ENCODE results near the gene PRC1.
"Not testable (repeated sequence)": the region's sequence is repeated elsewhere in the genome, so short reads cannot be mapped to it uniquely, and the experiment has no call there.

Gene PRC1, protein sequence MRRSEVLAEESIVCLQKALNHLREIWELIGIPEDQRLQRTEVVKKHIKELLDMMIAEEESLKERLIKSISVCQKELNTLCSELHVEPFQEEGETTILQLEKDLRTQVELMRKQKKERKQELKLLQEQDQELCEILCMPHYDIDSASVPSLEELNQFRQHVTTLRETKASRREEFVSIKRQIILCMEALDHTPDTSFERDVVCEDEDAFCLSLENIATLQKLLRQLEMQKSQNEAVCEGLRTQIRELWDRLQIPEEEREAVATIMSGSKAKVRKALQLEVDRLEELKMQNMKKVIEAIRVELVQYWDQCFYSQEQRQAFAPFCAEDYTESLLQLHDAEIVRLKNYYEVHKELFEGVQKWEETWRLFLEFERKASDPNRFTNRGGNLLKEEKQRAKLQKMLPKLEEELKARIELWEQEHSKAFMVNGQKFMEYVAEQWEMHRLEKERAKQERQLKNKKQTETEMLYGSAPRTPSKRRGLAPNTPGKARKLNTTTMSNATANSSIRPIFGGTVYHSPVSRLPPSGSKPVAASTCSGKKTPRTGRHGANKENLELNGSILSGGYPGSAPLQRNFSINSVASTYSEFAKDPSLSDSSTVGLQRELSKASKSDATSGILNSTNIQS

DNA sequence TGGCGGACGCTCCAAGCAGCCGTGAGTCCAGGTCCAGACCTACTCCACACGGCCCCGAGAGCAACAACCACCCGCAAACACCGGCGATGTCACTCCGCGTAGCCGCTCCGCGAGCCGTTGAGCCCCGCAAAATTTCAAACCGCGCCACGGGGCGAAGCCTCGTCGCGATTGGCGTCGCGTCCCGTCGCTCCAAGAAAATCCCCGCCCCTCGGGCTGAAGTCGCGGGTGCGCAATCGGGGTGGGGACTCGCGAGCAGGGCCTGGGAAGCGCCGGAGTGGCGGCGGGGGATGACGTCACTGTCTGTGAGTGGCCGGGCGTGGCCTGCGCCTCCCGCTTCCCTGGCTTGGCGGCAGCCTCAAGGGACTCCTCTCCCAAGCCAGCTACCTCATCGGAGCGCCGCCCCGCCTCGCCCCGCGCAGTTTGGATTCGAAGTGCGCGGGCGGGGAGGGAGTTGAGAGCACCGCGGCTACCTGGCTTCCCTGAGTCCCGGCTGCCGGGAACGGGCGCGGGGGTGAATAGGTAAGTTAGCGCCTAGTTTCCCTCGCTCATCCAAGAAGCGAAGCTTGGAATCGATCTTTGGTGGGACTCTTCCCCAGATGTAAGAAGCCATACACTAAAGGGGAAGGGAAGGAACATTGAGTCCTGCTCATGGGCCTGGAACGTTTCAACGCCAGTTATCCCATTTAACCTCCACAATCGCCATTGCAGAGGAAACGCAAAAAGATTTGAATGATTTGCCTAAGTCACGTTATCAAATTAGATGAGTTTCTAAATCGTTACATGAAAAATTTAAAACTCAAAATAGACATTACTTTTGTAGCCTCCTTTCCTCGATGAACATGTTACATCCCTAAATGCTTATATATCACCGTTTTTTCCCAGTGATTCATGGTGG, at the start of gene PRC1:
Gene PRC1 (minus strand): TSS at position 119 of the 895 bp plus-strand sequence. CDS start 118 bp downstream, at position 1.
- DNase-seq: peak; percentile 93 to 99 (median 99)
- intact Hi-C loops (cut with DNase I): no loop called here

DNA sequence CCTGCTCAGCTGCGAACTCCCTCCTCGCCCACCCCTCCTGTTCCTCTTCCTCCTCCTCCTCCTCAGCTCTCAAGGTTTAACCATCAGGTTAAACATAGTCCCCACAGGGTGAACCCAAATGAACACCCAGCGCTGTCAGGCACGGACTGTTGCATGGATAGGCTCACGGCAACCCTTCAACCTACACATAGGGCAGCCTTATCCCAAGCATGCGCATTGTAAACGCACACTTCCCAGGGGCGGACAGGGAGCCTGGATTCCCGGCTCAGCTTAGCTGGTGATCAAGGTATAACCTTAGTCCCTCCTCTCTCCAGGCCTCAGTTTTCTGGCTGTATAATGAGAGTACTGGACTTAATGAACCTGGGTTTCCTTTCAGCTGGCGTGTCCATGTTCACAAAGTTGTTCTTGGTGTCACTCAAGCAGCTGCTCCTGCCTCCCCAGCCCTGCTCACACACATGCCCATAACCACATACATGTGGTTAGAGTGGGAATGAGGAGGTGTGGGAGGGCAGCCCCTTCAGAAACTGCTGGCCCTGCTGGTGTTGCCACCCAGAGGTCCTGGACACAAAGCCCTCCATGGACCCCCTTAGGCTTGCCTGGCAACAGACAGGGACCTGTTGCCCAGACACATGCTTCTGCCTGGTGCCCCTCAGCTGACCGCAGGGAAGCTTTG, 49.0 kb upstream of the PRC1 start:
- DNase-seq: no peak
- intact Hi-C loops (cut with DNase I): no loop called here

DNA sequence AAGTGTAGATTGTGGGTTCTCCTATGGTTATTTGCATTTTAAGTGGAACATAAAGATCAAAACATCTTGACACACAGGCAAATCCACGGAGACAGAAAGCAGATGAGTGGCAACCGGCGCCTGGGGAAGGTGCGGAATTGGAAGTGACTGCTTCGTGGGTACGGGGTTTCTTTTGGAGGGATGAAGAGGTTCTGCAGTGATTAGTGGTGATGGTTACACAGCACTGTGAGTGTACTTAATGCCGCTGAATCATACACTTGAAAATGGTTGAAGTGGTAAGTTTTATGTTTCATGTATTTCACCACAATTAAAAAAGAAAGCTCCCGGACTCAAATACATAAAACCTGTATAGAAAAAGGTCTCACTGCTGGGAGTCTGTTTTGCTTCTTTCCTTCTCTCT, 46.5 kb upstream of the PRC1 start:
- intact Hi-C loops (cut with DNase I): no loop called here
- DNase-seq: no peak

DNA sequence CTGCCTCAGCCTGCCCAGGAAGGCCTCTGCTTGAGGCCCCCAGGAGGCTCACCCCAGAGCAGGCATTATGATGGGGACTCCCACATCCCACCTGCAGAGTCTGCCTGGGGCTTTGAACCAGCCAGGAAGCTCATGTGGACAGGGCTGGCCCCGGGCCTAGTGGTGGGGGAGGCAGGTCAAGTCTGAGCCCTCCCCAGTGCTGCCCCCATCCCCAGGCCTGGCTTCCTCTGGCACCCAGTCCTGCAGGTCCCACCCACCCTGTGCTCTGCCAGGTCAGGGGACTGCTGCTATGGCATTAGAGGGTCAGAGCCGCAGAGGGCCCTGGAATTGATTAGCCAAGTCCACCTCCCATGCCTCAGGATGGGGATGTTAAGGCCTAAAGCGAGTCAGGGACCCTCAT, 45.7 kb upstream of the PRC1 start:
- intact Hi-C loops (cut with DNase I): no loop called here
- no peak for DNase-seq

DNA sequence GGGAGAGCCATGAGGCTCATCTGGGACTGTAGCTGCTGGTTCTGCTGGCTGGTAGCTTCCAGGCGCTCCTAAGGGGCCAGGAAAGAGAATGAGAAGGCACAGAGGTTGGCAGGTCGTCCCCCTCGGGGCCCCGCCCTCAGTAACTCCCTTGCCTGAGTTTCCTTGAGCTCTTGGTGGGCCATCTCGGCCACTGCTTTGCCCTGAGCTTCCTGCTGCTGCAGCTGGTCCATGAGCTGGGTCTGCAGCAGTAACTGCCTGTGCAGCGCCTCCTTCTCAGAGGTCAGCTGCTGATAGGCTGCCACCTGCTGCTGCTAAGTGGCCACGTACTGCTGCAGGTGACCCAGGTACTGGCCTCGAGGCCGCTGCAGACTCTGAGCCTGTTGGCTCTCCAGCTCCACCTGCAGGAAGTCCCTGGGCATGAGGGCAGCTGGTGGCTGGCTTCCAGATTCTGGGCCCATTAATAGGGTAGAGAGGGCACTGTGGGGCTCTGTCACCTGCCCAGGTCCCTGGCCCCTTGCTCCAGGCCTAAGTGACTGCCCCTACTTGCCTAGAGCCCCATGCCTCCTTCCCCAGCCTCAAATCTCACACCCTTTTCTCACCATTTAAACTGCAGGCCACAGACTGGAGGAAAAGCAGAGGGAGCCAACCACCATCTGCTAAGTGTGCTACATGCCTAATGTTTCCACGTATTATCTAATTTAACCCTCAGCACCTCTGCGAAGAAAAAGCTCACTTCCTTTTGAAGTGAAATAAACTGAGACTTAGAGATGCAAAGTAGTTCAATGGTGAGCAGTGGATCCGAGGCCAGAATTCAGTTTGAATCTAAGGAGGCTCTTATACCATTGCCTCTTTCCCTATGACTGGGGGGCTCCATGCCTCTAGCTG, 38.8 kb upstream of the PRC1 start:
- DNase-seq: peak in 36 of 42 donors; percentile 6 to 70 (median 38)
- intact Hi-C loops (cut with DNase I): no loop called here

DNA sequence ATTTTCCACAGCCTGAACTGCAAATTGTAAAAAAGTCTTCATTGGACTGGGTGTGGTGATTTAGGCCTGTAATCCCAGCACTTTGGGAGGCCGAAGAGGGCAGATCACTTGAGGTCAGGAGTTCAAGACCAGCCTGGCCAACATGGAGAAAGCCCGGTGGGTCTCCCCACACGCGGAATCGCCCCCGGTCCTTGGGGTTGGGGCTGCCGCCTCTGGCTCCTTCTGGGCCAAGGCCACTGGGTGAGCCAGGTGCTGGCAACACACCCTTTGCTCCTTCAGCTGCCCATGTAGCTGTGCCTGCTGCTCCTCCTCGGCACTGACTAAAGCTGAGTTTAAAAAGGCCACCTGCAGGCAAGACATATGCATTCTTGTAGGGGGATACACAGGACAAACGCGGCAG, 37.5 kb upstream of the PRC1 start:
- intact Hi-C loops (cut with DNase I): no loop called here

DNA sequence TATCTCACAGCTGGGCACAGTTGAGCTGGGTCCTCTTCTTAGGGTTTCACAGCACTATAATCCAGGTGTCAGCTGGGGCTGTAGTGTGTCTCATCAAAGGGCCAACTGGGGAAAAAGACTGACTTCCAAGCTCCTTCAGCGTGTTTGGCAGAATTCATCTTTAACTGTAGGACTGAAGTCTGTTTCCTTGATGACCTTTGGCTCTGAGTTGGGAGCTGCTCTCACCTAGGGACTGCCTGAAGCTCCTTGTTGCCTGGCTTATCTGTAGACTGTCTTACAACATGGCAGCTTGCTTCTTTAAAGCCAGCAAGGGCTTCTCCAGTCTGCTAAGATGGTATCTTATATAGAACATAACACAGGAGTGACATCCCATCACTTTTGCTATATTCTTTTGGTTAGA, 33.3 kb upstream of the PRC1 start:
- intact Hi-C loops (cut with DNase I): loop anchor here (10.0 kb wide), 1 partner anchor 73 kb away; the partner anchor contains the start of gene RCCD1
- no peak for DNase-seq

More for the DNA sequence above, 37.5 kb upstream of the PRC1 start:
- no peak for DNase-seq

DNA sequence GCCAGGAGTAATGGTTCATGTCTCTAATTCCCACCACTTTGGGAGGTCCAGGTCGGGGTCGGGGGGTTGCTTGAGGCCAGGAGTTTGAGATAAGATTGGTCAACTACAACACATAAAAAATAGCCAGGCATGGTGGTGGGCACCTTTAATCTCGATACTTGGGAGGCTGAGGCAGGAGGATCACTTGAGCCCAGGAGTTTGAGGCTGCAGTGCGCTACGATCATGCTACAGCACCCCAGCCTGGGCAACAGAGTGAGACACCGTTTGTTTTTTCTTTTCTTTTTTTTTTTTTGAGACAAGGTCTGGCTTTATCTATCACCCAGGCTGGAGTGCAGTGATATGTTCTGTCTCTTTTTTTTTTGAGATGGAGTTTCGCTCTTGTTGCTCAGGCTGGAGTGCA, 29.4 kb upstream of the PRC1 start:
- no peak for DNase-seq
- intact Hi-C loops (cut with DNase I): loop anchor here (10.0 kb wide), 1 partner anchor 69 kb away; the partner anchor contains the start of gene RCCD1

DNA sequence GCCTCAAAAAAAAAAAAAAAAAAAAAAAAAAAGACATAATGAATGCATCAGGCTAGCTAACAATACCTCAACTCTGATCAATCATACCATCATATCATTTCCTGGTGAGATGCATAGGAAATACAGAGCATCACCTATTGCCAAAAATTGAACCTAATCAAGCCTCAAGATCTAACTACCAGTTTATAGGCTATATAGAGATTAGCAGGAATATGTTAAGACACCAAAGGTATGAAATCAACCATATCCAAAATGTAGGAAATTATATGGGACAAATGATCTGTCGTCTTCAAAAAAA, 28.4 kb upstream of the PRC1 start:
- intact Hi-C loops (cut with DNase I): loop anchor here (10.0 kb wide), 1 partner anchor 68 kb away; the partner anchor contains the start of gene RCCD1
- no peak for DNase-seq

DNA sequence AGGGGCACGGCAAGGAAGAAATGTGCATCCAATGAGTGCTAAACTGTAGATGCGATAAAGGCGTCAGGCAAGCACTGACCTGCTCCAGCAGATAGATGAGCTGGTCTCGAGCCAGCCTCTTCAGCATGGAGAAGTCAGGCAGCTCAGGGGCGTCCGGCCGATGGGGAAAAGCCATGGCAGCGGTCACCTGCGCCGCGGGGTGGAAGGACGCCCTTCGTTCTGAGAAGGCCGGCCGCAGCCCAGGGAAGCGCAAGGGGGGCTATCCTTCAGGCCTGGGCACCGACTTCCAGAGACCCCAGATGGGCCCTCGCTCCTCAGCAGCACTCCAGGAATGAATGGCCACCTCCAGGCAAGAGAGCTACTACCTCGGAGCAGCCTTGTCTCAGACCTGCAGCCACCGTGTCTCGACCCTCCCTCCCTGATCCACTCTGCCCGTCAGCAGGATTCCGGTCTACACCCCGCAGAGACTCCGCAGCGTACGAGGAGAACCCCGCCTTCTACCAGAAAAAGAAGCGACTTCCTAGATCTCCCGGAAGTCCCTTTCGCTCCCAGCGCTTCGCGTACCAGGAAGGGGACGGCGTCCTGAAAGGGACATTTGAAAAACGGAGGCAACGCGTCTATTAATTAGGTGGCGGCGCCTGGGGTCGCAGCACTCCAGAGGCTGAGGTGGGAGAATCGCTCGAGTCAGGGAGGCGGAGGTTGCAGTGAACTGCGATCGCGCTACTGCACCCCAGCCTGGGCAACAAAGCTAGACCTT, 27.9 kb upstream of the PRC1 start, which contains the start of gene VPS33B:
Gene VPS33B (minus strand): TSS at position 520 of the 757 bp plus-strand sequence. CDS start 345 bp downstream, at position 175.
- DNase-seq: peak; percentile 78 to 96 (median 90)
- intact Hi-C loops (cut with DNase I): loop anchor here (10.0 kb wide), 1 partner anchor 67 kb away; the partner anchor contains the start of gene RCCD1

DNA sequence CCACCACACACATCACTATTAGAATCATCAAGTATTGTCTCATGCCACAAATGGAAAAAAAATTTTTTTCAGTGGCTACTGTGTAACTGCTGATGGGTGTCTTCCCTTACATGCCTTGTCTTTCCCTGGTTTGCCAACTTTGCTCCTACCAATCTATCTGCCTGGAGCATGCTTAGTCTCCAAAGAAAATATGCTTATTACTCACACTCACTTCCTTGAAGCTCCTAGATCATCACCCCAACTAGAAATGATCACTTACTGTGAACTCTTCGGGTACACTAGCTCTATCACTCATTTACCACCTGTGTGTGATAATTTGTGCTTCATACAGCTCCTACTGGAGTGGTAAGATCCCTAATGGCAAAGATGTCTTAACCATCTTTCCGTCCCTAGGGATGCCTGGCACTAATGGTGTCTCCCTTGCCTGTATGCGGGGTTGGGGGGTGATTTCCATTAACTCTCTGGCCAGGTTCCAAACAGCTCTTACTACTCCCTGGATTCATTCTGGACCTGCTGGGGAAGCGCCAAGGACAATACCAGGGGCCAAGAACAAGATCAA, 27.3 kb upstream of the PRC1 start:
- intact Hi-C loops (cut with DNase I): loop anchor here (10.0 kb wide), 1 partner anchor 67 kb away; the partner anchor contains the start of gene RCCD1
- DNase-seq: peak in 2 of 42 donors; percentile 17 to 37

DNA sequence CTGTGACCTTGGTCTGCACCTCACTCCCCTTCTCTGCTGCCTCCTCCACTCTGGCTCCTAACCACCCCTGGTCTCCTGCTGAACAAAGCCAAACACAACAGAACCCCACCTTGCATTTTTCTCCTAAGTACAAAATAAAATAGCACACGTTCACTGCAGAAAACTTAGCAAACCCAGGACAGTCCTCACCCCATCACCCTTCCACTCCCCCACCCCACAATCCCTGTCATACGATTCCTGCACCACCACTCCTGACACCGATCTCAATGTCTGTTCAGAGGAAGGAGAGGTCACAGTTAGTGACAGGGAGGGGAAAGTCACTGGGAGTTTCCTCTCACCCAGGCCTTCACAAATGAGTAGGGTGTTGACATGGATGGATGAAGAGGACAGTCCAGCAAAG, 23.8 kb upstream of the PRC1 start:
- intact Hi-C loops (cut with DNase I): no loop called here
- no peak for DNase-seq

DNA sequence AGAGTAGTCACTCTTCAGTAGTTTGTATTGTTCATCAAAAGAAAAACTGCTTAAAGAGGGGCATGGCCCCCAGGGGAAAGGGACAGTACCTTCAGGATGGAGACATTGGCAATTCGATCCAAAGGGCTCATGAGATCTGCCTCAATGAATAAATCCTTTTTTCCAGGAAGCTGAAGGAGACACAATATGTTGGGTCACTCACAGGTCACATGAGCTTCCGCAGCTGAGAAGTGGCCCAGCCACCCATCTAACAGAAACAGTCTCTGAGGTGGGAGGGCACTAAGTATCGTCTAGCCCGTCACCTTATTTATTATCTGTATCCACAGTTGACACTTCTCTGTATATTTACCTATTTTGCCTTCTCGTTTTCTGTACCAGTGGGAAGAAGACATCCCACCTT, 23.4 kb upstream of the PRC1 start:
- intact Hi-C loops (cut with DNase I): no loop called here
- no peak for DNase-seq

DNA sequence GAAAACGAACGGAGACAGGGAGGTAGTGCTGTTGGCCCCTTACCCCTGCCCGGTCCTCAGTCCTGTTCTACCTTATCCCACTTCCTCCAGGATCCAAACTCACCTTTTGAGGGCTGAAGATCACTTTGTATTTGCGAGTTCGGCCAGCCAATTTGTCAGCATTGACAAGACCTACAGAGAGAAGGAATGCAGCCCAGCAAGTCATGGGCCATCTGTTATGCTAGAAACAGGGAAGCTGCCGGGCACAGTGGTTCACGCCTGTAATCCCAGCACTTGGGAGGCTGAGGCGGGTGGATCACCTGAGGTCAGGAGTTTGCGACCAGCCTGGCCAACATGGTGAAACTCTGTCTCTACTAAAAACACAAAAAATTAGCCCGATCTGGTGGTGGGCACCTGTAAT, 19.4 kb upstream of the PRC1 start:
- DNase-seq; intact Hi-C loops (cut with DNase I): not testable (repeated sequence)

DNA sequence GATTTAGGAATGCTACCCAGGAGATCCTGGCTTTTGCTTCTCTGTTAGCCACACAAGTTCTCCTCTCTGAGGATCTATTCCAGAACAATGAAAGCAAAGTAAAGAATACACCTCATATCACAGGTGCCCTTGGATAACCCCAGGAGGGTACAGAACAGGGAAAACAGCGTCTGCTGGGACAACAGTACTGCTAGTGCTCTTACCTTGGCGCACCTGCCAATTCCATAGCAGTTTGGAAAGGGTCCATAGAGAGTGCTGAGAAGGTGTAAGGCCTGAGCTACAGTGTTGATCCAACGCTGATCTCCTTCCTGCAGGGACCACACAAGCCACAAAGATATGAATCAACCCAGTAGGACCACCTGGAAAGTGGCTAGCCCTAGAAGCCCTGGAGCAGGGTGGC, 12.9 kb upstream of the PRC1 start:
- no peak for DNase-seq
- intact Hi-C loops (cut with DNase I): no loop called here

DNA sequence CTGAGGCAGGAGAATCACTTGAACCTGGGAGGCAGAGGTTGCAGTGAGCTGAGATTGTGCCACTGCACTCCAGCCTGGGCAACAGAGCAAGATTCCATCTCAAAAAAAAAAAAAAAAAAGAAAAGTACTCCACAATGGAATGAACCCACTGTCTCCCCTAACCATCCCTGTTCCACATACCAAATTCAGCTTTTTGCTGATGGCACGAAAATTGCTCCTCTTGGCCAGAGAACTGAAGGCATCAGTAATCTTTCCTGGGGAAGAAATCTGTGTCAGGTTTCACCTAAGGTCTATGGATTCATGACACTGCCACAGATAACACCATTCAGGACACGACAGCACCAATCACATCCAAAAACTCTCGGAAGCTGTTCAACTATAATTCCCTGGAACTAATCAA, 6.9 kb upstream of the PRC1 start:
- DNase-seq: no peak
- intact Hi-C loops (cut with DNase I): no loop called here

DNA sequence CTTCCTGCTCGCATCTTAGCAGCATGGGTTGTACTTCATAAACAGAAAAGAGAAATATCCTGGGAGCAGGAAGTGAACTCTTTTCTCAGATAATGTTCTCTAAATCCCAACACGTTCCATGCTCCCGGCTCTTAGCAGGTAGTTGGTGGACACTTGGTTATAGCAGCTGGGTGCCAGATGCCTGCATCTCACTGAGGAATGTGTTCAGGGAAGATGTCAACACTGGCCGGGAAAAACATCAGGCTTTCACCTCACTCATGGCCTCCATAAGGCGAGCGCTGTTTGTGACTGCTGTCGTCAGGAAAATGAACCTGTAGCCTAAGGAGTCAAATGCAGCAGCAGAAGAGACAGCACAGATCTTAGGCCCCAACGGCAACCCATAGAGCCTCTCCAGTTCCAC, 4.4 kb upstream of the PRC1 start:
- no peak for DNase-seq
- intact Hi-C loops (cut with DNase I): no loop called here
